ENCODE results near the gene DYRK1B. TPM values are rescaled to one million over a fixed set of nuclear protein-coding genes. Genes with fewer than 3 reads are reported as not detected.

DYRK1B gene
- total RNA-seq, 1 donor from 2014 or later, result 15.5 TPM

DNA sequence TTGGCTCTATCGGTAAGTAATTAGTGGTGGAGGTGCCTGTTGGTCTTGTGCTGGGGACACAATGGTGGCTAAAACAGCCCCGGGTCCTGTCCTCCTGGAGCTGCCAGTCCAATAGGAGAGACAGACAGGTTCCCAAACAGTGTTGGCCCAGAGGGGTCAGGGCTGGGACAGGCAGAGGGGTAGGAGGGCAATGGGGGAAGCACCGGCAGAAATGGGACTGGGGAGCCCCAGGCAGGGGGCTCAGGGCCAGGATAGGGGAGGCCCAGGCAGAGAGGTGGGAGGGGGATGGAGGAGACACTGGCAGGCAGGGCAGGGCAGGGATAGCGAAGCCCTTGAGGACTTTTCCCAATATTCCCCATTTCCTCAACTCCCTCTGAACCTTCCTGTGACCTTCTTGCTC lies 14.4 kb upstream of the DYRK1B start:
- no peak overlapping the region for H3K4me3 ChIP-seq (ENCODE audit: low read depth, low read length)
- DNase-seq (ENCODE audit: low read depth), result no peak
- TF ChIP-seq CTCF (conservative IDR thresholded peaks at IDR 0.05; ENCODE audit: low read depth, low read length), result no peak

GRCh38 chr19:39847525-39847924 lies 13.6 kb upstream of the DYRK1B start:
- DNase-seq (ENCODE audit: low read depth), result no peak

DNA sequence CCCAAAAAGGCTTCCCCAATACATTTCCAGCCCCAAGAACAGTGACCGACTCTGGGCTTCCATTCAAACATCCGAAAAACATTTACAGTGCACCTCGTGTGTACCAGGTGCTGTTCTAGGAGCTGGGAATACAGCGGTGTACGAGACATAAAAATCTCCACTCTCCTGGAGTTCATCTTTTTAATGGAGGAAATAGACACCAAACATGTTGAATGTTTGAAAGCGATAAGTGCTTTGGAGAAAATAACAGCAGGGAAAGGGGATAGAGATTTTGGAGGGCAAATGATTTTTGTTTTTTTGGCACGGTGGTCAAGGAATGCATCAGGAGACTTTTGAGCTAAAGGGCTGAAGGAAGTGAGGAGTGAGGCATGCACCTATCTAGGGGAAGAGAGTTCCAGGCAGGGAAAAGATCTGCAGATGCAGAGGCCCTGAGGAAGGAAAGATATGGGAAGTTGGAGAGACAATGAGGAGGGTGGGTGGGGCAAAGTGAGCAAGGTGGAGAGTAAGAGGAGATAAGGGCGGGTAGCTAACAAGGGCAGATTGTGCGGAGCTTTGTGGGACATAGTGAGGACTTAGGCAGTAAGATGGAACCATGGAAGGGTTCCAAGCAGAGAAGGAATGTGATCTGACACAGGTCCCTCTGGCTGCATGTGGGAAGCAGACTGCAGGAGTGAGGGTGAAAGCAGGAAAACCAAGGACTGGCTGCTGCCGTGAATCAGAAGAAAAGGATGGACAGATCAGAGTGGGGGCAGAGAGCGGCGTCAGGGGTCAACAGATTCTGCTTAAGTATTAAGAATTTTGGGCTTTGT lies 12.9 kb upstream of the DYRK1B start:
- no peak for TF ChIP-seq CTCF (conservative IDR thresholded peaks at IDR 0.05; ENCODE audit: low read depth, low read length)
- DNase-seq (ENCODE audit: low read depth), result no peak

More at GRCh38 chr19:39847525-39847924, 13.6 kb upstream of the DYRK1B start:
- no peak for TF ChIP-seq CTCF (conservative IDR thresholded peaks at IDR 0.05; ENCODE audit: low read depth, low read length)
- H3K4me3 ChIP-seq (ENCODE audit: low read depth, low read length), result no peak overlapping the region

GRCh38 chr19:39845933-39846677 lies 12.1 kb upstream of the DYRK1B start, which contains the start of gene FBL:
TSS of gene FBL (minus strand) at chr19:39846379. CDS start at chr19:39846300, 79 bp downstream.
- TF ChIP-seq CTCF (conservative IDR thresholded peaks at IDR 0.05; ENCODE audit: low read depth, low read length), result no peak

More for the DNA sequence above, 12.9 kb upstream of the DYRK1B start:
- H3K4me3 ChIP-seq (ENCODE audit: low read depth, low read length), result peak overlapping the region; percentile 81

GRCh38 chr19:39845584-39845932 lies 11.6 kb upstream of the DYRK1B start:
- no peak for TF ChIP-seq CTCF (conservative IDR thresholded peaks at IDR 0.05; ENCODE audit: low read depth, low read length)
- DNase-seq (ENCODE audit: low read depth), result no peak

More at GRCh38 chr19:39845933-39846677, 12.1 kb upstream of the DYRK1B start, which contains the start of gene FBL:
- DNase-seq (ENCODE audit: low read depth), result no peak
- H3K4me3 ChIP-seq (ENCODE audit: low read depth, low read length), result peak within 1 kb of the TSS; percentile 81

GRCh38 chr19:39845172-39845571 lies 11.2 kb upstream of the DYRK1B start:
- no peak for TF ChIP-seq CTCF (conservative IDR thresholded peaks at IDR 0.05; ENCODE audit: low read depth, low read length)
- no peak for DNase-seq (ENCODE audit: low read depth)
- peak overlapping the region; percentile 81 for H3K4me3 ChIP-seq (ENCODE audit: low read depth, low read length)

More at GRCh38 chr19:39845584-39845932, 11.6 kb upstream of the DYRK1B start:
- peak overlapping the region; percentile 81 for H3K4me3 ChIP-seq (ENCODE audit: low read depth, low read length)
